Skeletal muscle tissue (tissue), 4 donors: Measurements from ENCODE around the gene GSX2. TPM values are rescaled to one million over a fixed set of nuclear protein-coding genes. Genes with fewer than 3 reads are reported as not detected.
A peak's percentile ranks its signal among the peaks of the same experiment; 100 is the strongest.

ENCODE experiments used
- H3K27ac ChIP-seq: one replicate; pipeline ENCODE4 v1.7.0; 2013; ENCODE audit warnings: mild to moderate bottlenecking, low read depth, low read length, inconsistent platforms
- H3K27me3 ChIP-seq, 3 donors: one replicate each; pipeline ENCODE4 v1.7.0; 2013; ENCODE audit warnings: low read length in 3 of 3; ENCODE audit not compliant: control insufficient read depth in 3 of 3, insufficient read depth in 3 of 3
- H3K36me3 ChIP-seq, 3 donors: one replicate each; pipeline ENCODE4 v1.7.0; 2013; ENCODE audit warnings: low read length in 3 of 3; ENCODE audit not compliant: control insufficient read depth in 3 of 3, insufficient read depth in 3 of 3
- H3K4me1 ChIP-seq, 3 donors: one replicate each; pipeline ENCODE4 v1.7.0; 2013; ENCODE audit warnings: low read length in 3 of 3, mild to moderate bottlenecking in 3 of 3; ENCODE audit not compliant: control insufficient read depth in 3 of 3, insufficient read depth in 3 of 3
- H3K4me3 ChIP-seq, 3 donors: one replicate each; pipeline ENCODE4 v1.7.0; 2013; ENCODE audit warnings: low read length in 3 of 3
- H3K9ac ChIP-seq, 3 donors: one replicate each; pipeline ENCODE4 v1.7.0; 2013; ENCODE audit warnings: low read length in 3 of 3, mild to moderate bottlenecking in 3 of 3, moderate library complexity in 2 of 3, low read depth in 1 of 3
- H3K9me3 ChIP-seq, 3 donors: one replicate each; pipeline ENCODE4 v1.7.0; 2013; ENCODE audit warnings: low read length in 3 of 3; ENCODE audit not compliant: control insufficient read depth in 3 of 3
- total RNA-seq: library from RNA; depleted of rRNA; stranded (reverse); fragments of >200 nt; gene quantifications from one replicate; pipeline ENCODE4 v1.2.3, GENCODE V29; 2014
- donor health status: Osteomylitis.

The GSX2 gene
- total RNA-seq, 1 donor from 2014 or later: not detected

DNA sequence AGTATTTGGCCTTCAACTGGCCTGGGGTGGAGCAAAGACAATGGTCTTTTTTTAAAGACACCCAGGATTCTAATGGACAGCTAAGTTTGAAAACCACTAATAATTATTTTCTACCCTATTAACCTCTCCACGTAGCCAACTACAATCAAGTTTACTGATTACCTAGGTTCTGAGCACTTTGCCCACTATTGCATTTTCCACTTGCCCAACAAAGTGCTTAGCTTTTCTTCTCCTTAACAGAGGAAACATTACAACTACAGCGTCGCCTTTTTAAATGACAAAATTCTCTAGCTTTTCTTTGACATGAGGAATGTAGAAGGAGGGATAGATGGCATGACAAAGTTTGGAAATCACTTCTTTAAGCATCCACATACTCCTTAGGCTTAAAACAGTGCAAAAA, 37.6 kb upstream of the GSX2 start:
- no peak overlapping the region for H3K27ac ChIP-seq
- peak overlapping the region; percentile 91 to 94 (median 92) for H3K4me3 ChIP-seq
- H3K27me3 ChIP-seq: no peaks in the 10 kb centered on the region
- H3K9ac ChIP-seq: peak overlapping the region; percentile 91 to 94 (median 94)
- H3K9me3 ChIP-seq: no peaks in the 10 kb centered on the region
- H3K4me1 ChIP-seq: peaks cover 24 to 39% (median 27%) of the 10 kb centered on the region in 3 donors
- H3K36me3 ChIP-seq: no peaks in the 10 kb centered on the region

DNA sequence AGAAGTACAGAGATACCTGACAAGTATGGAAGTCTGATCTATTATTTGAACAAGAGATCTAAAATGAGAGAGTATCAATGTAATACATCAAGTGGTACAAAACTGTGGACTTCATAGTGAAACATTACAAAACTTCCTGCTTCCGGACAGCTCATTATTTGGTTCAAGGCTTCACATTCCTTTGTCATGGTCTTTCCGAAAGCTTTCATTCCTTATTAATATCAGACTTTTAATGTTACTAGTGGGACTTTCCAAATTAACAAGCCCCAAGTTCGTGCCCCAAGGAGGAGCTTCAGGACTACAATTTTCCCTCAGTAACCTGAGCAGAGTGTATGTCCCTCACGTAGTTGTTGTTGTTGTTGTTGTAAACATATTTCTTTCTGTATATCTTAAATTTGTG, 36.7 kb upstream of the GSX2 start:
- H3K9ac ChIP-seq: peak overlapping the region; percentile 91 to 94 (median 94)
- H3K9me3 ChIP-seq: no peaks in the 10 kb centered on the region
- no peaks in the 10 kb centered on the region for H3K36me3 ChIP-seq
- peaks cover 24 to 39% (median 27%) of the 10 kb centered on the region in 3 donors for H3K4me1 ChIP-seq
- no peaks in the 10 kb centered on the region for H3K27me3 ChIP-seq
- peak overlapping the region; percentile 91 to 94 (median 92) for H3K4me3 ChIP-seq
- H3K27ac ChIP-seq: peak overlapping the region; percentile 94

DNA sequence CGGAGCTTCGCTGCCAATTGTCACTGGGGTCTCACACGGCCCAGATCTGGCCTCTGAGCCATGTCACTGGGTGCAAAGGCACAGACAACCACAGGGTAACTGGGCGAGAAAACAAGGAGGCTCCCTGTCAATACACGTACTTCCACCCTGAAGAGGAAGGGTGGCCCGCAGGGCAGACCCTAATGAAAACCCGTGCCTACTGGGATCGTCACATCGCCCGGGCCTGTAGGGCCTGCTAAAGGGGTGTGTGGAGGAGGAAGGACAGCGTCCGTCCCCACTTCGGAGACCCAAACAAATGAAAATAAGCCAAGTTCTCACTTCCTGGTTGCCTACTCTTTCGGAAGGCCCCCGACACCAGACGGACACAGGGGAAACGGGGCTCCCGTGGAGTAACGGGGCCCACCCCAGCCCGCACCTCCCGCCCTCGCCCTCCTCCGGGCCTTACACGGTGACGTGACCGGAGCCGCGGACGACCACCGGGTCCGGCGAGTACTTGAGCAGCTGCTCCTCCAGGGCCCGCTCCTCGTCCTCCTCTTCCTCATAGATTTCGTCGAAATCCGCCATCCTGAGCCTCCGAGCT, 36.1 kb upstream of the GSX2 start:
- no peaks in the 10 kb centered on the region for H3K9me3 ChIP-seq
- no peaks in the 10 kb centered on the region for H3K36me3 ChIP-seq
- peaks cover 24 to 39% (median 27%) of the 10 kb centered on the region in 3 donors for H3K4me1 ChIP-seq
- peak overlapping the region; percentile 91 to 94 (median 94) for H3K9ac ChIP-seq
- H3K27me3 ChIP-seq: no peaks in the 10 kb centered on the region
- H3K27ac ChIP-seq: peak overlapping the region; percentile 94
- H3K4me3 ChIP-seq: peak overlapping the region; percentile 91 to 94 (median 92)

DNA sequence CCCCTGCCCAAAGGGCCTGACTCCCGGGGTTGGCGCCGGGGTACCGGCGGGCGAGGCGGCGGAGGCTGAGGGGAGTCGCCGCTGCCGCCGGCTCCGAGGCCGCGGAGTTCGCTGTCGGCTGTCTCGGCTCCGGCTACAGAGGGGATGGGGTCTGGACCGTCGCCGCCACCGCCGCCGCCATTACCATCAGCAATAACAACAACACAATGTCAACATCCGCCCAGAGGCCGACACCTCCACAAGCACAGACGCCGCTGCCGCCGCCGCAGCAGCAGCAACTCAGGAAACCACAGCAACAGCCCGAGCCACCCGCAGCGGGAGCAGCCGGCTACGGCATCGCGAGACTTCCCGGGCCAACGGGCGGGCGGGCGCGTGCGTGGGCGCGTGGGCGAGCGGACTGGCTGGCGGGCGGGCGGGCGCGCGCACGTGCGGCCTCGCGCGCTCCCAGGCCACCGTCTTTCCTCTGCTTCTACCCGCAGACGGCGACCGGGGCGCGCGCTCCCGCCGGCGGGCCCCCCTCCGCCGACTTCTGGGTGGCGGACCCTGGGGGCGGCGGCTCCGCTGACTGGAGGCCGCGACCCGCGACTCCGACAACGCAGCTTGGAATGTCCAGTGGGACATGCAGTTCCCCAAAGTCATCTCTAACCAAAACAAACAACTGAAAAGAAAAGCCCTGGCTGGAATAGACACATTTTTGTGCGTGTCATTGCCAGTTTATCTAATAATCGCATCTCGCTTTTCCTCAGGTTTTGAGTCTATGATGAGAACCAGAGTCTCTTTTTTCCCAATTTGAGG, 35.4 kb upstream of the GSX2 start, which contains the start of gene CHIC2:
TSS of gene CHIC2 (minus strand) at position 289 of the 795 bp plus-strand sequence. CDS start 305 bp downstream, outside the sequence.
- Histone ChIP-seq H3K27me3 (no peaks in the 10 kb centered on the region), H3K4me3 (peak within 1 kb of the TSS; percentile 91 to 94 (median 92)), H3K4me1 (peaks cover 24 to 39% (median 27%) of the 10 kb centered on the region in 3 donors)

DNA sequence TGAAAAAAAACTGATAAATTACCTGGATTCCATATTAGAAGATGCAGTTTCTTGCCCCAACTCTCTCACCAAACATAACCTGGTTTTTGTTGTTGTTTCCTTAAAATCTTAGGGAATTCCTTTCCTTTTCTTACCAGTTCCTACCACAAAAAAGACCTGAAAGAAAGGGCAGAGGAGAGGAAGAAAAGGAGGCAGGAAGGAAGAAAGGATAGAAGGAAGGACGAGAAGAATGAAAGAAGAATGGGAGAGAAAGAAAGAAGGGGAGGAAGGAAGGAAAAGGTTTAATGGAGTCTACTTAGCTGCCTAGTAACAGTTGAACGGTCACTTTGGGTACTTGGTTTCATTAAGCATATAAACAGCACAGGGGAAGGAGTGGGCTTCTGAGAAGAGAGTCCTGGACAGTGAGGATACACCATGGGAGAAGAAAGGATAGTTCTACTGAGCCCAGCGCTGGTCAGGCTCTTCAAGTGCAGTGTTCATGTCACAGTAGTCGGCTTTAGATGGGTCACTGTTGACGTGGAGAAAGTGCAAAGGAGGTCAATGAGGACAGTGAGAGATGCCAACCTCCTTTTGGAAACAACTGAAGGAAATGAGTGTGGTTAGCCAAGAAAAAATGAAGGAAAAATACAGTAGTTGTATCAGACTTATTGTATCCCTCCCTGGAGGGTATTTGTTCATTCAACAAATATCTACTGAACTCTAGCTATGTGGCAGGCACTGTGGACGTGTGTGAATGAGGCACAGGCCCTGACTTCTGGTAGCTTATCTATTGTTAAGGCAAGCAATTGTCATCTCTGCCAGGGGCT, 34.5 kb upstream of the GSX2 start:
- peak overlapping the region; percentile 79 to 91 (median 82) for H3K9ac ChIP-seq
- H3K9me3 ChIP-seq: no peaks in the 10 kb centered on the region
- no peaks in the 10 kb centered on the region for H3K27me3 ChIP-seq
- peak overlapping the region; percentile 72 to 82 (median 76) for H3K4me3 ChIP-seq
- peak overlapping the region; percentile 94 for H3K27ac ChIP-seq
- no peaks in the 10 kb centered on the region for H3K36me3 ChIP-seq
- H3K4me1 ChIP-seq: peaks cover 24 to 37% (median 24%) of the 10 kb centered on the region in 3 donors

More for the DNA sequence above, 35.4 kb upstream of the GSX2 start, which contains the start of gene CHIC2:
- Histone ChIP-seq H3K9me3 (no peaks in the 10 kb centered on the region), H3K9ac (peak within 1 kb of the TSS; percentile 91 to 94 (median 94)), H3K27ac (peak within 1 kb of the TSS; percentile 94), H3K36me3 (no peaks in the 10 kb centered on the region)

DNA sequence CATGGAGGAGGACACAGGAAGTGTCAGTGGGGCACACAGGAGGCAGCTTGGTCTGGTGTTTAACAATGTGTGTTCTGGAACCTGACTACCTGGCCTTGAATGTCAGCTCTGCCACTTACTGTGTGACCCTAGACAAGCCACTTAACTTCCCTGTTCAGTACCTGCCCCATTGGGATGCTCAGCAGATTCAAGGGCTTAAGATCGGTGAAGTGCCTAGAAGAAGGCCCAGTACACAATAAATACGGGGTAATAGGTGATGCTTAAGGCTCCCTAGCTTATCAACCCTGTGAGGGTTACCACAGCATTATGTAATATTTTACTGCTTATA, 33.9 kb upstream of the GSX2 start:
- no peaks in the 10 kb centered on the region for H3K36me3 ChIP-seq
- H3K9ac ChIP-seq: no peak overlapping the region
- H3K4me3 ChIP-seq: no peak overlapping the region
- peaks cover 22 to 34% (median 24%) of the 10 kb centered on the region in 3 donors for H3K4me1 ChIP-seq
- H3K27me3 ChIP-seq: no peaks in the 10 kb centered on the region
- peak overlapping the region; percentile 94 for H3K27ac ChIP-seq
- no peaks in the 10 kb centered on the region for H3K9me3 ChIP-seq

DNA sequence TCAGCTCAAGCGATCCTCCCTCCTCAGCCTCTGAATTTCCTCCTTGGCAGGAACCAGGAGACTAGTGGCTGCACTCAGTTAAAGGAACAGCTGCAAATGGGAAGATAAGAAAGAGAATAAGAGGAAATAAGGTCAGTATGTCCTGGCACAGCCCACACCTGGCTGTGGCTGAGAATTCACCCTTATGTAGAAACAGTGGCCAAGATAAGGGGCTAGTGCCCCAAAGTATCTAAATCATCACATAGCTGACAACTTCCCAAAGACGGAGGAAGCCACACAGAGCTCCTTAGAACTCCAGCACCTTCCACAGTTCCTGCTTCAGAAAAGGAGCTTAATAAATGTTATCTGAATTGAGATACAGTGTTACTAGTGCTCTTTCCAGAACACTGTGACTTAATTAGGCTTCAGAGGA, 33.2 kb upstream of the GSX2 start:
- H3K9me3 ChIP-seq: no peaks in the 10 kb centered on the region
- no peak overlapping the region for H3K9ac ChIP-seq
- H3K4me1 ChIP-seq: peaks cover 22 to 29% (median 24%) of the 10 kb centered on the region in 3 donors
- no peaks in the 10 kb centered on the region for H3K27me3 ChIP-seq
- H3K27ac ChIP-seq: peak overlapping the region; percentile 94
- H3K4me3 ChIP-seq: no peak overlapping the region
- H3K36me3 ChIP-seq: no peaks in the 10 kb centered on the region

DNA sequence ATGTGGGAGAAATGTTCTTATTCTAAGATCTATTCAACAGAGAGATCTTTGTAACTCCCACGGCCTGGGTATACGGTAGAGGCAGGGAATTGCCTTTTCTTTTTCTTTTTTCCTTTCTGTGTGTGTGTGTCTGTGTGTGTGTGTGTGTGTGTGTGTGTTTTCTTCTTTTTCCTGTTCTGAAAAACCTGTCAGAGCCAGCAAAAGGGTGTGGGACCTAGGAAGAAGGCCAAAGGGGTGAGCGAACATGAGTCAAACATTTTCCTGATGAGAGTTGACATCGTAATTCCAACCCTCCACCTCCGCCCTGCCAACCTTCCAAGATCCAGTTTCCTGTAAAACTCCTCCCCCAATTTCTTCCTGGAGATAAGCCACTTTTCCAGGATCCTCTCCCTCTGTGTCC, 32.8 kb upstream of the GSX2 start:
- Histone ChIP-seq H3K9me3 (no peaks in the 10 kb centered on the region), H3K9ac (no peak overlapping the region), H3K36me3 (no peaks in the 10 kb centered on the region), H3K27me3 (no peaks in the 10 kb centered on the region), H3K4me1 (peaks cover 19 to 27% (median 24%) of the 10 kb centered on the region in 3 donors), H3K4me3 (no peak overlapping the region), H3K27ac (peak overlapping the region; percentile 94)

DNA sequence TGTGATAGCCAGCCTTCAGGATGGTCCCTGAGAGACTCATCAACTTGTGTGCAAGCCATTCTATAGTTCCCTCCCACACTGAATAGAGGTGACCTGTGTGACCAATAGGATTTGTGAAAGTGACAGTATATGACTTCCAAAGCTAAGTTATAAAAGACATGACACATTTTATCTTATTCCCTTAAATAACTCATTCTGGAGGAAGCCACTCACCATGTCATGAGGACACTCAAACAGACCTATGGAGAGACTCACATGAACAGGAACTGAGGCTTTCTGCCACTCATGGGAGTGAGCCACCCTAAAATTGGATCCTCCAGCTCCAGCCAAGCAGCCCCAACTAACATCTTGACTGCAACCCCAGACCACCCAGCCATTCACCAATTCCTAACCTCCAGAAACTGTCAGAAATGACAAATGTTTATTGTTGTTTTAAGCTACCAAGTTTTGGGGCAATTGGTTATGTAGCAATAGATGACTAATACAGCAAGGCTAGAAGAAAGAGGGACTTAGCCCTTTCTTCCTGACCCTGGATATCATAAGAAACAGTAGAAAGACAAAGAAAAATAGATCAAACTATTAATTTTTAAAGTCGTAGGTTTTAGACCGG, 26.6 kb upstream of the GSX2 start:
- H3K9me3 ChIP-seq: no peaks in the 10 kb centered on the region
- no peaks in the 10 kb centered on the region for H3K27me3 ChIP-seq
- H3K4me3 ChIP-seq: no peak overlapping the region
- H3K9ac ChIP-seq: no peak overlapping the region
- H3K36me3 ChIP-seq: no peaks in the 10 kb centered on the region
- H3K27ac ChIP-seq: no peak overlapping the region
- no peaks in the 10 kb centered on the region for H3K4me1 ChIP-seq
